CD14-positive monocyte (primary cell): Measurements from ENCODE around the gene ZNF844. TPM values are rescaled to one million over a fixed set of nuclear protein-coding genes. Genes with fewer than 3 reads are reported as not detected.
"Not testable (repeated sequence)": the region's sequence is repeated elsewhere in the genome, so short reads cannot be mapped to it uniquely, and the experiment has no call there.

ENCODE experiments used
- DNase-seq, 3 donors: peaks; one replicate each; pipeline ENCODE4 v3.0.0-alpha.2; 2011 to 2022
- H2AFZ ChIP-seq: 2 replicates; pipeline ENCODE4 v1.6.0; 2012; ENCODE audit warnings: mild to moderate bottlenecking, low read depth, low read length, inconsistent platforms; ENCODE audit not compliant: insufficient read depth, poor library complexity, severe bottlenecking
- H3K27ac ChIP-seq, 2 donors: 1 replicate in 1 of 2; 2 replicates in 1 of 2; pipeline ENCODE4 v1.5.1; 2012 to 2013; ENCODE audit warnings: low read length in 2 of 2, control low read depth in 1 of 2, inconsistent platforms in 1 of 2, low read depth in 1 of 2, mild to moderate bottlenecking in 1 of 2
- H3K27me3 ChIP-seq, 2 donors: one replicate each; pipeline versions ENCODE4 v1.6.0 to v1.6.1; 2011 to 2013; ENCODE audit warnings: low read length in 2 of 2; ENCODE audit not compliant: control insufficient read depth in 2 of 2, insufficient read depth in 2 of 2
- H3K36me3 ChIP-seq, 2 donors: replicated peaks in 1 of 2; 1 replicate in 1 of 2; 2 replicates in 1 of 2; pipeline versions ENCODE4 v1.5.1 to v1.6.1; 2012 to 2013; ENCODE audit warnings: low read length in 2 of 2, control low read depth in 1 of 2, inconsistent platforms in 1 of 2, mild to moderate bottlenecking in 1 of 2; ENCODE audit not compliant: insufficient read depth in 2 of 2, control insufficient read depth in 1 of 2
- H3K4me1 ChIP-seq, 2 donors: 1 replicate in 1 of 2; 2 replicates in 1 of 2; pipeline versions ENCODE4 v1.5.1 to v1.6.1; 2012 to 2013; ENCODE audit warnings: low read length in 2 of 2, control low read depth in 1 of 2, inconsistent platforms in 1 of 2, mild to moderate bottlenecking in 1 of 2, moderate library complexity in 1 of 2; ENCODE audit not compliant: insufficient read depth in 2 of 2, control insufficient read depth in 1 of 2
- H3K4me2 ChIP-seq: replicated peaks from 2 replicates; pipeline ENCODE3; 2012; ENCODE audit warnings: low read length, moderate library complexity, mild to moderate bottlenecking; ENCODE audit not compliant: poor library complexity, severe bottlenecking; ENCODE audit errors: extremely low read depth
- H3K4me3 ChIP-seq, 3 experiments: fragments of 200-600 bp in 1 of 3; sonication (generic) in 1 of 3; replicated peaks in 1 of 3; 1 replicate in 2 of 3; 2 replicates in 1 of 3; pipeline ENCODE4 v1.5.1; 2011 to 2013; ENCODE audit warnings: low read length in 3 of 3, mild to moderate bottlenecking in 3 of 3, control low read depth in 2 of 3, low read depth in 2 of 3, inconsistent platforms in 1 of 3, moderate library complexity in 1 of 3
- H3K79me2 ChIP-seq: 2 replicates; pipeline ENCODE4 v1.6.0; 2012; ENCODE audit warnings: mild to moderate bottlenecking, control low read depth, inconsistent platforms, low read length, moderate library complexity; ENCODE audit not compliant: insufficient read depth
- H3K9ac ChIP-seq: 2 replicates; pipeline ENCODE4 v1.6.0; 2017; ENCODE audit warnings: low read length, mild to moderate bottlenecking; ENCODE audit not compliant: insufficient read depth, poor library complexity, severe bottlenecking
- H3K9me3 ChIP-seq, 2 donors: replicated peaks in 1 of 2; 1 replicate in 1 of 2; 2 replicates in 1 of 2; pipeline versions ENCODE4 v1.5.1 to v1.6.1; 2012 to 2013; ENCODE audit warnings: low read length in 2 of 2, control low read depth in 1 of 2; ENCODE audit not compliant: control insufficient read depth in 1 of 2, insufficient read depth in 1 of 2
- H4K20me1 ChIP-seq: 2 replicates; pipeline ENCODE4 v1.6.0; 2012; ENCODE audit warnings: mild to moderate bottlenecking, low read length, control low read depth, moderate library complexity; ENCODE audit not compliant: insufficient read depth
- H3K27ac Mint-ChIP-seq, 7 donors: one replicate each; pipeline ENCODE4 v1.8.0; 2020; ENCODE audit warnings: mild to moderate bottlenecking in 7 of 7, mixed read lengths in 7 of 7, moderate library complexity in 6 of 7, inconsistent platforms in 2 of 7
- H3K27me3 Mint-ChIP-seq, 3 donors: one replicate each; pipeline ENCODE4 v1.8.0; 2021 to 2022; ENCODE audit warnings: low read depth in 3 of 3, mild to moderate bottlenecking in 3 of 3, mixed read lengths in 3 of 3, moderate library complexity in 3 of 3, inconsistent platforms in 1 of 3
- H3K36me3 Mint-ChIP-seq, 2 donors: one replicate each; pipeline ENCODE4 v1.8.0; 2020; ENCODE audit warnings: mixed read lengths in 2 of 2, inconsistent platforms in 1 of 2, mild to moderate bottlenecking in 1 of 2
- H3K4me1 Mint-ChIP-seq: one replicate; pipeline ENCODE4 v1.8.0; 2020; ENCODE audit warnings: mild to moderate bottlenecking, mixed read lengths
- H3K4me3 Mint-ChIP-seq, 2 donors: one replicate each; pipeline ENCODE4 v1.8.0; 2020; ENCODE audit warnings: mild to moderate bottlenecking in 2 of 2, mixed read lengths in 2 of 2, moderate library complexity in 1 of 2
- H3K9me3 Mint-ChIP-seq, 7 donors: one replicate each; pipeline ENCODE4 v1.8.0; 2020 to 2022; ENCODE audit warnings: mixed read lengths in 7 of 7, mild to moderate bottlenecking in 6 of 7, moderate library complexity in 6 of 7, inconsistent platforms in 2 of 7
- WGBS: methylation state at CpG from one replicate; pipeline ENCODE4 v1.1.5; 2013; ENCODE audit warnings: missing lambda C conversion rate; ENCODE audit not compliant: insufficient coverage; 5-methylcytosine and 5-hydroxymethylcytosine counted together
- intact Hi-C, 2 donors: fragments of 100-400 bp; cut with micrococcal nuclease; formaldehyde crosslinking; loops; one replicate each; pipeline versions ENCODE4 v1.15.0 to v1.15.1; 2023
- polyA plus RNA-seq, 3 donors: library from polyadenylated mRNA; depleted of rRNA in 1 of 3; unstranded in 2 of 3; stranded (reverse) in 1 of 3; fragments of 300-500 nt in 2 of 3; fragments of >200 nt in 1 of 3; fragmentation: Illumina TruSeq in 2 of 3; gene quantifications; 1 replicate in 2 of 3; 2 replicates in 1 of 3; pipeline ENCODE4 v1.2.3, GENCODE V29; 2012 to 2021
- TF ChIP-seq, protein P1 (sequence below): fragments of 200-600 bp; IDR thresholded peaks from one replicate; pipeline ENCODE4 v1.8.0; 2022; ENCODE audit warnings: antibody characterized with exemption, mild to moderate bottlenecking

ZNF844 gene
- polyA plus RNA-seq, 3 donors = 1.9 to 2.2 (median 2.0) TPM

DNA sequence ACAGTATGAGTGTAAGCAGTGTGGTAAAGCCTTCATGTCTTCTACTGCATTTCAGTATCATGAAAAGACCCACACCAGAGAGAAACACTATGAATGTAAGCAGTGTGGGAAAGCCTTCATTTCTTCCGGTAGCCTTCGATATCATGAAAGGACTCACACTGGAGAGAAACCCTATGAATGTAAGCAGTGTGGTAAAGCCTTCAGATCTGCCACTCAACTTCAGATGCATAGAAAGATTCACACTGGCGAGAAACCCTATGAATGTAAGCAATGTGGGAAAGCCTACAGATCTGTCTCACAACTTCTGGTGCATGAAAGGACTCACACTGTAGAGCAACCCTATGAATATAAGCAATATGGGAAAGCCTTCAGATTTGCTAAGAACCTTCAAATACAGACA, 12.8 kb downstream of the ZNF844 start:
- Mint-ChIP-seq H3K9me3 (peaks cover 37 to 99% (median 94%) of the 10 kb centered on the region in 7 donors), H3K36me3 (peaks cover 32 to 38% of the 10 kb centered on the region in 2 donors), H3K27ac (no peak overlapping the region), H3K27me3 (peaks cover 0 to 5% (median 0%) of the 10 kb centered on the region in 3 donors), H3K4me1 (no peaks in the 10 kb centered on the region), H3K4me3 (no peak overlapping the region)
- Histone ChIP-seq H4K20me1 (no peaks in the 10 kb centered on the region), H3K4me1 (no peaks in the 10 kb centered on the region), H3K9me3 (peaks cover 83 to 98% of the 10 kb centered on the region in 2 donors), H3K4me3 (peak overlapping the region in 1 of 3 experiments; percentile 42), H3K9ac (no peak overlapping the region), H3K36me3 (peaks cover 24 to 65% of the 10 kb centered on the region in 2 donors), H3K27me3 (no peaks in the 10 kb centered on the region), H3K27ac (no peak overlapping the region), H2AFZ (no peak overlapping the region), H3K79me2 (no peaks in the 10 kb centered on the region), H3K4me2 (no peak overlapping the region)
- intact Hi-C loops = no loop called here
- TF ChIP-seq, protein P1, sequence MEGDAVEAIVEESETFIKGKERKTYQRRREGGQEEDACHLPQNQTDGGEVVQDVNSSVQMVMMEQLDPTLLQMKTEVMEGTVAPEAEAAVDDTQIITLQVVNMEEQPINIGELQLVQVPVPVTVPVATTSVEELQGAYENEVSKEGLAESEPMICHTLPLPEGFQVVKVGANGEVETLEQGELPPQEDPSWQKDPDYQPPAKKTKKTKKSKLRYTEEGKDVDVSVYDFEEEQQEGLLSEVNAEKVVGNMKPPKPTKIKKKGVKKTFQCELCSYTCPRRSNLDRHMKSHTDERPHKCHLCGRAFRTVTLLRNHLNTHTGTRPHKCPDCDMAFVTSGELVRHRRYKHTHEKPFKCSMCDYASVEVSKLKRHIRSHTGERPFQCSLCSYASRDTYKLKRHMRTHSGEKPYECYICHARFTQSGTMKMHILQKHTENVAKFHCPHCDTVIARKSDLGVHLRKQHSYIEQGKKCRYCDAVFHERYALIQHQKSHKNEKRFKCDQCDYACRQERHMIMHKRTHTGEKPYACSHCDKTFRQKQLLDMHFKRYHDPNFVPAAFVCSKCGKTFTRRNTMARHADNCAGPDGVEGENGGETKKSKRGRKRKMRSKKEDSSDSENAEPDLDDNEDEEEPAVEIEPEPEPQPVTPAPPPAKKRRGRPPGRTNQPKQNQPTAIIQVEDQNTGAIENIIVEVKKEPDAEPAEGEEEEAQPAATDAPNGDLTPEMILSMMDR = no peak
- no peak for DNase-seq
- WGBS = 60% methylated on average over 2 of the region's 3 CpGs

DNA sequence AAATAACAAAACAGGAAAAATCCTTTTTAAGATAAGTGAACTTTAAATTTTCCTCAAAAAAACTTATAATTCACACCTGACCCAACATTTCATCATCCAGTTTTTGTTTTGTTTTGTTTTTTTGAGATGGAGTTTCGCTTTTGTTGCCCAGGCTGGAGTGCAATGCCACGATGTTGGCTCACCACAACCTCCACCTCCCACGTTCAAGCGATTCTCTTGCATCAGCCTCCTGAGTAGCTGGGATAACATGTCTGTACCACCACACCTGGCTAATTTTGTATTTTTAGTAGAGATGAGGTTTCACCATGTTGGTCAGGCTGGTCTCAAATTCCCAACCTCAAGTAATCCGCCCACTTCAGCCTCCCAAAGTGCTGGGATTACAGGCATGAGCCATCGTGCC, 18.8 kb downstream of the ZNF844 start:
- H3K36me3 ChIP-seq, H3K27ac ChIP-seq, intact Hi-C loops, H2AFZ ChIP-seq, H3K4me1 Mint-ChIP-seq, H3K27me3 ChIP-seq, H3K79me2 ChIP-seq, H3K27ac Mint-ChIP-seq, H3K36me3 Mint-ChIP-seq, DNase-seq, H3K4me3 ChIP-seq, H3K9ac ChIP-seq, H3K4me2 ChIP-seq, H3K4me3 Mint-ChIP-seq, H4K20me1 ChIP-seq, H3K4me1 ChIP-seq, H3K27me3 Mint-ChIP-seq: not testable (repeated sequence)
- peaks cover 14 to 84% (median 81%) of the 10 kb centered on the region in 7 donors for H3K9me3 Mint-ChIP-seq
- H3K9me3 ChIP-seq = peaks cover 68 to 77% of the 10 kb centered on the region in 2 donors
- no CpG with 5 or more reads among the region's 6 CpGs for whole genome bisulfite sequencing
